ENCODE data around the gene MEI1.
"Not testable (repeated sequence)": the region's sequence is repeated elsewhere in the genome, so short reads cannot be mapped to it uniquely, and the experiment has no call there.

The MEI1 gene

GRCh38 chr22:41823797-41824196 lies 124.5 kb downstream of the MEI1 start:
- DNase-seq = no peak

GRCh38 chr22:41825376-41825775 lies 126.1 kb downstream of the MEI1 start:
- no peak for DNase-seq

GRCh38 chr22:41826021-41826420 lies 126.7 kb downstream of the MEI1 start:
- DNase-seq = no peak

- no peak for DNase-seq
Observed at GRCh38 chr22:41826430-41827383, 127.4 kb downstream of the MEI1 start.

GRCh38 chr22:41827671-41828070 lies 128.4 kb downstream of the MEI1 start:
- peak; percentile 38 for DNase-seq

- no peak for DNase-seq
Observed at GRCh38 chr22:41828516-41828915, 129.2 kb downstream of the MEI1 start.

GRCh38 chr22:41830174-41830573 lies 130.9 kb downstream of the MEI1 start:
- no peak for DNase-seq

GRCh38 chr22:41831383-41831782 lies 132.1 kb downstream of the MEI1 start:
- DNase-seq = peak; percentile 40

- DNase-seq = no peak
Observed at GRCh38 chr22:41831828-41832552, 132.7 kb downstream of the MEI1 start.

GRCh38 chr22:41832553-41833368 lies 133.5 kb downstream of the MEI1 start, which contains the start of gene SREBF2:
SREBF2 (plus strand) TSS chr22:41833105; CDS start chr22:41833271, 166 bp downstream.
- DNase-seq = peak; percentile 100

GRCh38 chr22:41833369-41834004 lies 134.2 kb downstream of the MEI1 start:
- peak; percentile 60 for DNase-seq

- no peak for DNase-seq
Observed at GRCh38 chr22:41834005-41834944, 135.0 kb downstream of the MEI1 start.

- DNase-seq = not testable (repeated sequence)
Observed at GRCh38 chr22:41835462-41835861, 136.2 kb downstream of the MEI1 start.

GRCh38 chr22:41836551-41836950 lies 137.2 kb downstream of the MEI1 start:
- no peak for DNase-seq

GRCh38 chr22:41838842-41839618 lies 139.7 kb downstream of the MEI1 start:
- no peak for DNase-seq

- DNase-seq = no peak
Observed at GRCh38 chr22:41840216-41840615, 140.9 kb downstream of the MEI1 start.

- DNase-seq = no peak
Observed at GRCh38 chr22:41841085-41841712, 141.9 kb downstream of the MEI1 start.

GRCh38 chr22:41842996-41843970 lies 144.0 kb downstream of the MEI1 start:
- no peak for DNase-seq

GRCh38 chr22:41844036-41844435 lies 144.7 kb downstream of the MEI1 start:
- DNase-seq = no peak

All from right hindlimb (tissue), 1 donor.